Embryonic facial prominence (tissue), 1 donor: ENCODE measurements around the gene CABCOCO1.

ENCODE experiments used
- DNase-seq: peaks from one replicate; pipeline ENCODE4 v3.0.0-alpha.2; 2016; ENCODE audit errors: extremely low spot score

Gene CABCOCO1

GRCh38 chr10:61785473-61786105 is 122.9 kb downstream of the CABCOCO1 start:
- DNase-seq = no peak

GRCh38 chr10:61786728-61787127 is 124.0 kb downstream of the CABCOCO1 start:
- DNase-seq = no peak

GRCh38 chr10:61787170-61787569 is 124.4 kb downstream of the CABCOCO1 start:
- DNase-seq = no peak

GRCh38 chr10:61789031-61789430 is 126.3 kb downstream of the CABCOCO1 start:
- no peak for DNase-seq

GRCh38 chr10:61791216-61791615 is 128.5 kb downstream of the CABCOCO1 start:
- DNase-seq = no peak

GRCh38 chr10:61792097-61792716 is 129.5 kb downstream of the CABCOCO1 start:
- DNase-seq = no peak

- no peak for DNase-seq
These were observed 130.2 kb downstream of the CABCOCO1 start for GRCh38 chr10:61792921-61793320.

GRCh38 chr10:61793760-61794703 is 131.3 kb downstream of the CABCOCO1 start:
- DNase-seq = peak; percentile 50

GRCh38 chr10:61795147-61795546 is 132.4 kb downstream of the CABCOCO1 start:
- no peak for DNase-seq

GRCh38 chr10:61795551-61795950 is 132.8 kb downstream of the CABCOCO1 start:
- DNase-seq = no peak

- no peak for DNase-seq
These were observed 134.1 kb downstream of the CABCOCO1 start for GRCh38 chr10:61796785-61797184.

GRCh38 chr10:61797304-61798153 is 134.8 kb downstream of the CABCOCO1 start:
- DNase-seq = no peak

- DNase-seq = no peak
These were observed 136.0 kb downstream of the CABCOCO1 start for GRCh38 chr10:61798713-61799112.

GRCh38 chr10:61801484-61801883 is 138.8 kb downstream of the CABCOCO1 start:
- DNase-seq = peak; percentile 16

- no peak for DNase-seq
These were observed 140.5 kb downstream of the CABCOCO1 start for GRCh38 chr10:61803269-61803668.

GRCh38 chr10:61804414-61804813 is 141.7 kb downstream of the CABCOCO1 start:
- no peak for DNase-seq

GRCh38 chr10:61805091-61805490 is 142.4 kb downstream of the CABCOCO1 start:
- no peak for DNase-seq

- DNase-seq = no peak
These were observed 147.5 kb downstream of the CABCOCO1 start for GRCh38 chr10:61810263-61810662.

GRCh38 chr10:61812052-61812721 is 149.5 kb downstream of the CABCOCO1 start:
- no peak for DNase-seq

GRCh38 chr10:61812920-61813319 is 150.2 kb downstream of the CABCOCO1 start:
- no peak for DNase-seq

GRCh38 chr10:61814160-61814559 is 151.4 kb downstream of the CABCOCO1 start:
- no peak for DNase-seq
